ENCODE data around the gene CCDC27.
"Not testable (repeated sequence)": the region's sequence is repeated elsewhere in the genome, so short reads cannot be mapped to it uniquely, and the experiment has no call there.

CCDC27 gene

GRCh38 chr1:3717715-3718601 lies 34.3 kb upstream of the CCDC27 start:
- in situ Hi-C loops (cut with MboI; ENCODE audit: low sequenced_read_pairs), result no loop called here

- in situ Hi-C loops (cut with MboI; ENCODE audit: low sequenced_read_pairs), result no loop called here
These were observed 33.5 kb upstream of the CCDC27 start for GRCh38 chr1:3718764-3719163.

GRCh38 chr1:3721955-3722465 lies 30.2 kb upstream of the CCDC27 start:
- in situ Hi-C loops (cut with MboI; ENCODE audit: low sequenced_read_pairs), result no loop called here

- in situ Hi-C loops (cut with MboI; ENCODE audit: low sequenced_read_pairs), result no loop called here
These were observed 29.4 kb upstream of the CCDC27 start for GRCh38 chr1:3722846-3723245.

- in situ Hi-C loops (cut with MboI; ENCODE audit: low sequenced_read_pairs), result not testable (repeated sequence)
These were observed 27.7 kb upstream of the CCDC27 start for GRCh38 chr1:3724416-3725030.

- in situ Hi-C loops (cut with MboI; ENCODE audit: low sequenced_read_pairs), result no loop called here
These were observed 26.9 kb upstream of the CCDC27 start for GRCh38 chr1:3725366-3725765.

DNA sequence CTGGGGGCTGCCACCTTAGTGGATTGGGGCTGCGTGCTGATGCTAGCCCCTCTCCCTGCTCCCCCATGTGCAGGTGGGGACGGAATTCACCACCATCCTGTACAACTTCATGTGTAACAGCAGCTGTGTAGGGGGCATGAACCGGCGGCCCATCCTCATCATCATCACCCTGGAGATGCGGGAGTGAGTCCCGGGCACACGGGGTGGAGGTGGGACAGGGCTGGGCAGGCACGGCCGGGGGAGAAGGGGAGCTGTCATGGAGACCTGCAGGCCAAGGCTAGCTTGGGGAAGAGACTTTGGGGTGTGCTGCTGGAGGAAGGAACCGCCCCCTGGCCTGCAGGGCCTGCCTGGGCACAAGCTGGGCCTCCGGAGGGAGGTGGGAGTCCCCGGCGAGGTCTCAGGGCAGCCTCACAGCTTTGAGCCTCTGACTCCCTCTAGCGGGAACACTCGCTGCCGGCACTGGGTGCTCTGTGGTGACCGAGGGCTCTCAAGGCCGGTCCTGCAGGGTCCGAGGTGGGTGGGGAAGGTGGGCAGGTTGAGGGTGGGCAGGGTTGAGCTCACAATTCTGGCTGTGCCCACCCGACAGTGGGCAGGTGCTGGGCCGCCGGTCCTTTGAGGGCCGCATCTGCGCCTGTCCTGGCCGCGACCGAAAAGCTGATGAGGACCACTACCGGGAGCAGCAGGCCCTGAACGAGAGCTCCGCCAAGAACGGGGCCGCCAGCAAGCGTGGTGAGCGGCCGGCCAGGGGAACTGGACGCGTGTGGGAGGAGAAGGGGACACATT lies 25.0 kb upstream of the CCDC27 start:
- in situ Hi-C loops (cut with MboI; ENCODE audit: low sequenced_read_pairs), result no loop called here

DNA sequence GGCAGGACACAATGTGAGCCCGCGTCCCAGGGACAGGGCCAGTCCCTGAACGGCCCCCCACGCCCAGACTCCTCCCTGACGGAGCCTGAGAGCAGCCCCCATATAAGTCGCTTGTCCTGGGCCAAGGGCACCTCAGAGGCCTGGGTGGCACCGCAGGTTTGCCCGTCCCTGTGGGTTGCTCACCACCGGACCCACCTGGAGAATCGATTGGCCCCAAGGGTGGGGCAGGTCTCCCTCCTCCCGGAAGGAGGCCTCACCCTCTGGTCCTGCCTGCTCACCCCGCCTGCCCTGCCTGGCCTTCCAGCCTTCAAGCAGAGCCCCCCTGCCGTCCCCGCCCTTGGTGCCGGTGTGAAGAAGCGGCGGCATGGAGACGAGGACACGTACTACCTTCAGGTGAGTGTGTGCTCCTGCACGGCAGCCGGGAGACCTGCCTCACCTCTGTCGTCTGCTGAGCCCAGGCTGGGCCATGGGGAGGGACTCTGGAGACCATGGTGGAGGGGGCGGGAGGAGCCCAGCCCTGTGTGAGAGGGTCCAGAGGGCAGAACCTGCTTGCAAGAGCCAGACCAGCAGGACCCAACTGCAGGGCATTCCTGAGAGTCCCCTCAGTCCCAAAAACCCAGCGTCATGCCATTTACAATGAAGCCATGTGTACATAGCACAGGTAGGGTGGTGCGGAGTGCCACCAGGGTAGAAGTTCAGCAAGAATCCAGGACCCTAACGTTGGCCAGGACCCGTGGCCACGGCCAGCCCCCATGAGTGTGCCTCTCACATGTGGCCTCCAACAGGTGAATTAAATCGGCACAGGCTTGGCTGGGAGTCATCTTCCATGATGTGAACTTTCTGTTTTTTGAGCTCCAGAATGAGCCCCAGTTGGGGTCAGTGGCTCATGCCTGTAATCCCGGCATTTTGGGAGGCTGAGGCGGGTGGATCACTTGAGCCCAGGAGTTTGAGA lies 24.1 kb upstream of the CCDC27 start:
- in situ Hi-C loops (cut with MboI; ENCODE audit: low sequenced_read_pairs), result no loop called here

DNA sequence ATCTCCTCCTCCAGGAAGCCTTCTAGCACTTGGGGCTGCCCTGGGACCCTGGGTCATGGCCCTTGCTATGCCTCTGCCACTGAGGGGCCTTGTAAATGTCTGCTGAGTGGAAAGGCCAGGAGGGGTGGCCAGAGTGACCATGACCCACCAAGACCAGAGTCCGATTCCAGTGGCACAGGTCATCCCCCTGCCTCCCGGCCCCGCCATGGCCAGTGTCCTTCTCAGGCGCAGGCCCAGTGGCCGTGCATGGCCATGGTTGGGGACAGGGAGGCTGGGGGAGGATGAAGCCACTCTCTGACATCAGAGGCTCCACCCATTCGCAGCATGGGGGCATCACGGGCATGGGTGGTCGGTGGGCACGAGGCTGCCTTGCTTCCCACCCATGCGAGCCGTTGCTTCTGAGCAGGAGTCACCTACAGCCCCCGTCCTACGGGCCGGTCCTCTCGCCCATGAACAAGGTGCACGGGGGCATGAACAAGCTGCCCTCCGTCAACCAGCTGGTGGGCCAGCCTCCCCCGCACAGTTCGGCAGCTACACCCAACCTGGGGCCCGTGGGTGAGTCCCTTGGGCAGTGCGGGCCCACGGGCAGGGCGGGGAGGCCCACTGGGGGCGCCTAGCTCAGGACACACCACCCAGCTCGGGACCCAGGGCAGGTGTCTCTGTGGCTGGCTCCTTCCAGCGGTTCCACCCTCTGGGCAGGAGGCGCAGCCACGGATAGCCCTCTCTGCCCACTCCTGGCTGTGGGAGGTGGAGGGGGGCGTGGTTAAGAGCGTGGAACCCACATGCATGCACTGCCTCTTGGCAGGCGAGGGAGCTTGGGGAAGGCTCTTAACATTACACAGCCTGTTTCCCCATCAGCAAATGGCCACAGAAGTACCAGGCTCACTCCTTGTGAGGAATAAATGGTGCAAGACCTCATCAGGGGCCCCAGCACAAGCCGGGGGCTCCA lies 22.4 kb upstream of the CCDC27 start:
- in situ Hi-C loops (cut with MboI; ENCODE audit: low sequenced_read_pairs), result no loop called here

DNA sequence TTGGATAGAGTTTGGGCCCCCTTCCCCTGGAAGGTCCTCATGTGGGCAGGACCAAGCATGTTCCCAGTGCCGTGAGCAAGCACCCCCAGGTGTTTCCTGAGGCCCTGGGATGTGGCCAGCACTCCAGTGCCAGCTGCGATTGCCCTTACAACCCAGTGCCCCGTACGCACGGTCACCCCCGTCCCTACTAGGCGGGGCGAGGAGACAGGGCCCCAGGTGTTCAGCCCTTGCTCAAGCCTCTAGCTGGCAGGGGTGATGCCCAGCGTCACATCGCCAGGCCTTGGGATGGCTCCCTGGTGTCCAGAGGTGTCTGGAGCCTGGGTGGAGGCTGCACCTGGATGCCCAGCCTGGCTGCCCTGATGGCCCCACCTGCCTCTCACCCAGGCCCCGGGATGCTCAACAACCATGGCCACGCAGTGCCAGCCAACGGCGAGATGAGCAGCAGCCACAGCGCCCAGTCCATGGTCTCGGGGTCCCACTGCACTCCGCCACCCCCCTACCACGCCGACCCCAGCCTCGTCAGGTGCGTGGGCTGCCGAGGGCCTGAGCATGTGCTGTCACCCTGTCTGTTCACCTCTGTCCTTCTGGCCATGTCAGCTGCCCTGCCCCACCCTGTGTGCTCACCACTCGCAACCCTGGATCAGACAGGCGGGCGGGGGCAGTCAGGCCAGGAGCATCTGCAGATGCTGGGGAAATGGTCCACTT lies 21.6 kb upstream of the CCDC27 start:
- in situ Hi-C loops (cut with MboI; ENCODE audit: low sequenced_read_pairs), result no loop called here

GRCh38 chr1:3731583-3732433 lies 20.4 kb upstream of the CCDC27 start:
- in situ Hi-C loops (cut with MboI; ENCODE audit: low sequenced_read_pairs), result no loop called here

GRCh38 chr1:3732434-3733093 lies 19.7 kb upstream of the CCDC27 start:
- in situ Hi-C loops (cut with MboI; ENCODE audit: low sequenced_read_pairs), result no loop called here

GRCh38 chr1:3733094-3733882 lies 19.0 kb upstream of the CCDC27 start:
- in situ Hi-C loops (cut with MboI; ENCODE audit: low sequenced_read_pairs), result no loop called here

DNA sequence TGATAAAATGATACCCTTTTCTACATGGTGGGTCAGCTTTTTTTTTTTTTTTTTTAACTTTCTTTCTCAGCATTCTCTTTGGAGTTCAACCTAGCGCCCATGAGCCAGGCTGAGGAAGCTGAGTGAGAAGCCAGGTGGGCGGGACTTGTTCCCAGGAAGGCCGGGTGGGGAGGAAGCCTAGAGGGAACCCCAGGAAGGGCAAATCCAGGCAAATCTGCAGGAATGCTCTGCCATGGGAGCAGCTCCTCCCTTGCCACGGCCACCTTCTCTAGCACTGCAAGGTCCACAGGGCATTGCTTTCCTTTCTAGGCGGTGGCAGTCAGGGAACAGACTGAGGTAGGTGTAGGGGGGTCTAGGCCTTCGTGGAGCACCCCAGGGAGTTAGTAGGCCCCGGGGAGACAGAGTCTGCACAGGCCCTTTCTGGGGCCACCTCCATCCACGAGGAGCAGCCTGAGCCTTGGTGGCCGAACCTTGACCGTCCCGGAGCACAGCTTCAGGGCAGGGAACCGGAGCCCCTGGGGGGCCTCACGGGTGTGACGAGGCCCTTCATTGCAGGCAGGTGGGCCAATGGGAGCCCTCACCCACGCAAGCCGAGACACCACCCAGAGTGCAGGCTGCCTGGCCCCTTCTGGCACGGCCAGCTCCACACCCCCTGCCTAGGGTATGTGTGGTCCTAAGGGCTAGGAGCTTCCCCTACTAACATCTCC lies 18.2 kb upstream of the CCDC27 start:
- in situ Hi-C loops (cut with MboI; ENCODE audit: low sequenced_read_pairs), result no loop called here

DNA sequence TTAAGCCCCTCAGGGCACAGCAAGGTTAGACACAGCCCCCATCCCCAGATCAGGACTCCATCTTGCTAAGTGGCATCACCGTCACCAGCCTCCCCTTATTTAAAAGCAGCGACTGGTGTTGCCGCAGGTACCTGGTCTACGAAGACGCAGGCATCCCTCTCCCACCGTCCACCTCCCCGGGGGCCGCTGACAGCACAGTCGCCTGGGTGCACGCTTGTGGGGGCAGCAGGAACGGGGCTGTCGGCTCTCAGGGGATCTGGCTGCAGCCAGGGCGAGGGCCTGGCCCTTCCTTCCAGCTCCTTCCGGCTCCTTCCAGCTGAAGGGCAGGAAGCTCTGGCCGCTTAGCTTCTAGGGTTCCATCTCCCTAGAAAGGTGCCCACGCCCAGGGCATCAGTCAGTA lies 17.6 kb upstream of the CCDC27 start:
- in situ Hi-C loops (cut with MboI; ENCODE audit: low sequenced_read_pairs), result no loop called here

Measured in hTERT RPE-1 (cell line).